Panc1 (cell line): ENCODE measurements around the gene TUBA4A.

Experiments used
- POLR2AphosphoS5 ChIP-seq: IDR thresholded peaks from 2 replicates; pipeline ENCODE4 v1.6.1; 2012; ENCODE audit warnings: mild to moderate bottlenecking, low read depth, low read length, moderate library complexity
- TF ChIP-seq, protein P1 (sequence below): fragments of 450-650 bp; IDR thresholded peaks from 2 replicates; pipeline ENCODE4 v1.5.1; 2017; ENCODE audit warnings: mild to moderate bottlenecking
- TF ChIP-seq, protein P2 (sequence below), 2 experiments: IDR thresholded peaks; 2 replicates each; pipeline ENCODE4 v1.6.1; 2011 to 2012; ENCODE audit warnings: low read depth in 2 of 2, control low read depth in 1 of 2, low read length in 1 of 2, mild to moderate bottlenecking in 1 of 2, moderate library complexity in 1 of 2; ENCODE audit not compliant: insufficient read depth in 1 of 2

DNA sequence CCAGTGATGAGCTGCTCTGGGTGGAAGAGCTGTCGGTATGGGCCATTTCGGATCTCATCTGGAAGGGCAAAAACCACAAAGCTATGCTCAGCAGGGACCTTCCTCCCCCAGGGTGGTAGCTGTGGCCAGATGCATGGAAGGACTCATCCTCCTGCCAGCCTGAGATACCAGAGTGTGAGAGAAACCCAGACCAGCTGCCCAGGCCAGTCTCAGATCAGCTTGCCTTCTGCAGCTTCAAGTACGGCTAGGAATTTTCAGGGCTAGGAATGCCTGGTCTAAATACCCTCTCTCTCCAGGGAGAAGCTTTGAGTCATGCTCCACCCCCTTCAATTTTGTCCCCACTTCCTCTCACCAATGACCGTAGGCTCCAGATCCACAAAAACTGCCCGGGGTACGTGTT lies 2.1 kb downstream of the TUBA4A start:
- TF ChIP-seq, protein P1, sequence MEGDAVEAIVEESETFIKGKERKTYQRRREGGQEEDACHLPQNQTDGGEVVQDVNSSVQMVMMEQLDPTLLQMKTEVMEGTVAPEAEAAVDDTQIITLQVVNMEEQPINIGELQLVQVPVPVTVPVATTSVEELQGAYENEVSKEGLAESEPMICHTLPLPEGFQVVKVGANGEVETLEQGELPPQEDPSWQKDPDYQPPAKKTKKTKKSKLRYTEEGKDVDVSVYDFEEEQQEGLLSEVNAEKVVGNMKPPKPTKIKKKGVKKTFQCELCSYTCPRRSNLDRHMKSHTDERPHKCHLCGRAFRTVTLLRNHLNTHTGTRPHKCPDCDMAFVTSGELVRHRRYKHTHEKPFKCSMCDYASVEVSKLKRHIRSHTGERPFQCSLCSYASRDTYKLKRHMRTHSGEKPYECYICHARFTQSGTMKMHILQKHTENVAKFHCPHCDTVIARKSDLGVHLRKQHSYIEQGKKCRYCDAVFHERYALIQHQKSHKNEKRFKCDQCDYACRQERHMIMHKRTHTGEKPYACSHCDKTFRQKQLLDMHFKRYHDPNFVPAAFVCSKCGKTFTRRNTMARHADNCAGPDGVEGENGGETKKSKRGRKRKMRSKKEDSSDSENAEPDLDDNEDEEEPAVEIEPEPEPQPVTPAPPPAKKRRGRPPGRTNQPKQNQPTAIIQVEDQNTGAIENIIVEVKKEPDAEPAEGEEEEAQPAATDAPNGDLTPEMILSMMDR = no peak
- TF ChIP-seq, protein P2, sequence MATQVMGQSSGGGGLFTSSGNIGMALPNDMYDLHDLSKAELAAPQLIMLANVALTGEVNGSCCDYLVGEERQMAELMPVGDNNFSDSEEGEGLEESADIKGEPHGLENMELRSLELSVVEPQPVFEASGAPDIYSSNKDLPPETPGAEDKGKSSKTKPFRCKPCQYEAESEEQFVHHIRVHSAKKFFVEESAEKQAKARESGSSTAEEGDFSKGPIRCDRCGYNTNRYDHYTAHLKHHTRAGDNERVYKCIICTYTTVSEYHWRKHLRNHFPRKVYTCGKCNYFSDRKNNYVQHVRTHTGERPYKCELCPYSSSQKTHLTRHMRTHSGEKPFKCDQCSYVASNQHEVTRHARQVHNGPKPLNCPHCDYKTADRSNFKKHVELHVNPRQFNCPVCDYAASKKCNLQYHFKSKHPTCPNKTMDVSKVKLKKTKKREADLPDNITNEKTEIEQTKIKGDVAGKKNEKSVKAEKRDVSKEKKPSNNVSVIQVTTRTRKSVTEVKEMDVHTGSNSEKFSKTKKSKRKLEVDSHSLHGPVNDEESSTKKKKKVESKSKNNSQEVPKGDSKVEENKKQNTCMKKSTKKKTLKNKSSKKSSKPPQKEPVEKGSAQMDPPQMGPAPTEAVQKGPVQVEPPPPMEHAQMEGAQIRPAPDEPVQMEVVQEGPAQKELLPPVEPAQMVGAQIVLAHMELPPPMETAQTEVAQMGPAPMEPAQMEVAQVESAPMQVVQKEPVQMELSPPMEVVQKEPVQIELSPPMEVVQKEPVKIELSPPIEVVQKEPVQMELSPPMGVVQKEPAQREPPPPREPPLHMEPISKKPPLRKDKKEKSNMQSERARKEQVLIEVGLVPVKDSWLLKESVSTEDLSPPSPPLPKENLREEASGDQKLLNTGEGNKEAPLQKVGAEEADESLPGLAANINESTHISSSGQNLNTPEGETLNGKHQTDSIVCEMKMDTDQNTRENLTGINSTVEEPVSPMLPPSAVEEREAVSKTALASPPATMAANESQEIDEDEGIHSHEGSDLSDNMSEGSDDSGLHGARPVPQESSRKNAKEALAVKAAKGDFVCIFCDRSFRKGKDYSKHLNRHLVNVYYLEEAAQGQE (IDR thresholded peaks at IDR 0.05; ENCODE audit: insufficient read depth in 1 of 2, low read depth in 2 of 2, low read length in 1 of 2) = no peak
- TF ChIP-seq POLR2AphosphoS5 = no peak
